ENCODE measurements around the gene TLL2.

DNA sequence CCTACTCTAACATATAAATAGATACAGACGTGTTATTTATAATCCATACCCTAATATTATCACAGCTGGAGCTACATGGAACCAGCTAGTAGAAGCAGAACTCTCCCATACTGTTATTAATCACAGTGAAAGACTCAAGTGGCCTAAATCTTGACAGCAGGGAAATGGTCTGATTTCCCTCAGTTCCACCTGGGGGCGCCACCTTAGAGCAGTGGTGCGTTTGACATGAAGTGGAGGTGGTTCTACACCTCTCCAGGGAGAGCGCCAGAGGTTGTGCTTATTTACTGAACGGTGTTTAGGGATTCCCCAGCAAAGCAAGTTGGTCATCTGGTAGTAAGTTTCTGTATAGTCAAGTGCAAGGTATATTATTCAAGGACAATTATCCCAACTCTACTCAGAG, 191.9 kb downstream of the TLL2 start:
- TF ChIP-seq, protein P1, sequence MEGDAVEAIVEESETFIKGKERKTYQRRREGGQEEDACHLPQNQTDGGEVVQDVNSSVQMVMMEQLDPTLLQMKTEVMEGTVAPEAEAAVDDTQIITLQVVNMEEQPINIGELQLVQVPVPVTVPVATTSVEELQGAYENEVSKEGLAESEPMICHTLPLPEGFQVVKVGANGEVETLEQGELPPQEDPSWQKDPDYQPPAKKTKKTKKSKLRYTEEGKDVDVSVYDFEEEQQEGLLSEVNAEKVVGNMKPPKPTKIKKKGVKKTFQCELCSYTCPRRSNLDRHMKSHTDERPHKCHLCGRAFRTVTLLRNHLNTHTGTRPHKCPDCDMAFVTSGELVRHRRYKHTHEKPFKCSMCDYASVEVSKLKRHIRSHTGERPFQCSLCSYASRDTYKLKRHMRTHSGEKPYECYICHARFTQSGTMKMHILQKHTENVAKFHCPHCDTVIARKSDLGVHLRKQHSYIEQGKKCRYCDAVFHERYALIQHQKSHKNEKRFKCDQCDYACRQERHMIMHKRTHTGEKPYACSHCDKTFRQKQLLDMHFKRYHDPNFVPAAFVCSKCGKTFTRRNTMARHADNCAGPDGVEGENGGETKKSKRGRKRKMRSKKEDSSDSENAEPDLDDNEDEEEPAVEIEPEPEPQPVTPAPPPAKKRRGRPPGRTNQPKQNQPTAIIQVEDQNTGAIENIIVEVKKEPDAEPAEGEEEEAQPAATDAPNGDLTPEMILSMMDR (IDR thresholded peaks at IDR 0.05) = no peak
- no peak for TF ChIP-seq POLR2A (IDR thresholded peaks at IDR 0.05)
